ENCODE results near the gene NR1H3. TPM values are rescaled to one million over a fixed set of nuclear protein-coding genes. Genes with fewer than 3 reads are reported as not detected.
A peak's percentile ranks its signal among the peaks of the same experiment; 100 is the strongest.

Gene NR1H3
- total RNA-seq, 6 donors from 2014 or later = 37.3 to 367 (median 49.2) TPM

DNA sequence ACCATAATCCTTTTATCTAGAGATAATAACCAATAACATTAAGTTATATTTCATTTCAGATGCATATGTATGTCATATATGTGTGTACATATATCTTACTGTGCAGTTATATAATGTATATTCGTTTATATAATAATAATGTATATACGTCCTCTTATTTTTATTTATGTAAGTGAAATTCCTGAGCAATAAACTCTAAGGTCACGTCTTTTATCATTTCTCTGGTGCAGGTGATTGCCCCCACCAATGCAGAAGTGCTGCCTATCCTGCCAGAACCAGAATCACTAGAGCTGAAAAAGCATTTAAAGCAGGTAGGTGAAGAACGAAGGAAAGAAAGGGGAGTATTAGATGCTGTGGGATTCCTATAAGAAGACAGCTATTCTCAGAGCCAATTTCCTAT lies 21.0 kb downstream of the NR1H3 start:
- Histone ChIP-seq H3K27me3 (no peaks in the 10 kb centered on the region), H3K36me3 (peaks cover 59 to 100% (median 96%) of the 10 kb centered on the region in 4 donors), H3K4me1 (peaks cover 0 to 3% (median 0%) of the 10 kb centered on the region in 4 donors), H3K4me3 (no peak overlapping the region), H3K9me3 (no peaks in the 10 kb centered on the region), H3K27ac (no peak overlapping the region)
- no peak for TF ChIP-seq POLR2AphosphoS5 (IDR thresholded peaks at IDR 0.05)
- no peak for TF ChIP-seq EP300 (IDR thresholded peaks at IDR 0.05)
- TF ChIP-seq POLR2A (IDR thresholded peaks at IDR 0.05) = no peak
- TF ChIP-seq, protein P1, sequence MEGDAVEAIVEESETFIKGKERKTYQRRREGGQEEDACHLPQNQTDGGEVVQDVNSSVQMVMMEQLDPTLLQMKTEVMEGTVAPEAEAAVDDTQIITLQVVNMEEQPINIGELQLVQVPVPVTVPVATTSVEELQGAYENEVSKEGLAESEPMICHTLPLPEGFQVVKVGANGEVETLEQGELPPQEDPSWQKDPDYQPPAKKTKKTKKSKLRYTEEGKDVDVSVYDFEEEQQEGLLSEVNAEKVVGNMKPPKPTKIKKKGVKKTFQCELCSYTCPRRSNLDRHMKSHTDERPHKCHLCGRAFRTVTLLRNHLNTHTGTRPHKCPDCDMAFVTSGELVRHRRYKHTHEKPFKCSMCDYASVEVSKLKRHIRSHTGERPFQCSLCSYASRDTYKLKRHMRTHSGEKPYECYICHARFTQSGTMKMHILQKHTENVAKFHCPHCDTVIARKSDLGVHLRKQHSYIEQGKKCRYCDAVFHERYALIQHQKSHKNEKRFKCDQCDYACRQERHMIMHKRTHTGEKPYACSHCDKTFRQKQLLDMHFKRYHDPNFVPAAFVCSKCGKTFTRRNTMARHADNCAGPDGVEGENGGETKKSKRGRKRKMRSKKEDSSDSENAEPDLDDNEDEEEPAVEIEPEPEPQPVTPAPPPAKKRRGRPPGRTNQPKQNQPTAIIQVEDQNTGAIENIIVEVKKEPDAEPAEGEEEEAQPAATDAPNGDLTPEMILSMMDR (IDR thresholded peaks at IDR 0.05) = no peak
- 91 to 96% methylated on average over 4 of the region's 4 CpGs for WGBS, 2 donors
- ATAC-seq (ENCODE audit: low FRiP score in 2 of 2) = no peak
- no peak for DNase-seq

DNA sequence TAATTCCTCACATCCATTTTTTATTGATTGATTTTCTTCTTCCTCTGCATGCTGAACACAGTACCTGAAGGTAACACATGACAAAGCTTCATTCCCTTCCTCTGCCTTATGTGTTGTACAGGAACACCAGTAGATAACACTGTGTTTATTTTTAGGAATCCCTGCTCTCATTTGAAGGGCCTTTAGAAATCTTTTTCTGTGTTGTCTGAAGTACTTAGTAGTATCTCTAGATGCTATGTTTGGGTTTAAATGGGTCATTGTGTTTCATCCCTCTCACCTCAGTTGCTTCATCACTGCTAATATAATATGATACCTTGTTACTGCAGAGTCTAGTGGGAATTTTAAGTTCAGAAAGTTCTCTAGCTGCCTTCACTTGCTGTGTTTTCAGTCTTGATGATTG lies 22.3 kb downstream of the NR1H3 start:
- no peaks in the 10 kb centered on the region for H3K9me3 ChIP-seq
- no peaks in the 10 kb centered on the region for H3K27me3 ChIP-seq
- H3K27ac ChIP-seq = no peak overlapping the region
- peaks cover 73 to 100% (median 98%) of the 10 kb centered on the region in 4 donors for H3K36me3 ChIP-seq
- peaks cover 0 to 3% (median 0%) of the 10 kb centered on the region in 4 donors for H3K4me1 ChIP-seq
- ATAC-seq (ENCODE audit: low FRiP score in 2 of 2) (no peak), DNase-seq (no peak)
- TF ChIP-seq POLR2AphosphoS5 (IDR thresholded peaks at IDR 0.05) (no peak), POLR2A (IDR thresholded peaks at IDR 0.05) (no peak), EP300 (IDR thresholded peaks at IDR 0.05) (no peak)
- TF ChIP-seq, protein P1 (IDR thresholded peaks at IDR 0.05) = no peak
- no peak overlapping the region for H3K4me3 ChIP-seq

DNA sequence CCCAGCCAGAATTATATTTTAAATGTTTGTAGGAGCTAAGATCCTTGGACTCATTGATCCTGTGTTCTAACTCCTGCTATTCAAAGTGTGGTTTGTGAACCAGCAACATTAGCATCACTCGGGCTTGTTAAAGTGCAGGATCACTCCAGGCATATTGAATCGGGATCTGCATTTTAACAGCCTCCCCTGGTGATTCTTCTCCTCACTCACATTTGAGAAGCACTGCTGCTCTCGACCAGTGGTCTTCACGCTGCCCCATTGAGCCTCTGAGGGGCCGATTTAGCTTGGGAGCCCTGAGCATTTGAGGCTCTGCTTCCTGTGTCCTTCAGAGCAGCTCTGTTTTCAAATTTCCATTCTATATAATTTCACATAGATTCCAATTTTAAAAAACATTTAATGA lies 23.1 kb downstream of the NR1H3 start:
- Histone ChIP-seq H3K27me3 (no peaks in the 10 kb centered on the region), H3K36me3 (peaks cover 76 to 100% (median 97%) of the 10 kb centered on the region in 4 donors), H3K27ac (no peak overlapping the region), H3K4me3 (no peak overlapping the region), H3K9me3 (no peaks in the 10 kb centered on the region), H3K4me1 (peaks cover 0 to 3% (median 0%) of the 10 kb centered on the region in 4 donors)
- DNase-seq (no peak), ATAC-seq (ENCODE audit: low FRiP score in 2 of 2) (no peak)
- TF ChIP-seq POLR2AphosphoS5 (IDR thresholded peaks at IDR 0.05) (no peak), EP300 (IDR thresholded peaks at IDR 0.05) (no peak), POLR2A (IDR thresholded peaks at IDR 0.05) (no peak)
- TF ChIP-seq, protein P1 (IDR thresholded peaks at IDR 0.05) = no peak
- 83 to 84% methylated on average over 5 of the region's 5 CpGs for WGBS, 2 donors

DNA sequence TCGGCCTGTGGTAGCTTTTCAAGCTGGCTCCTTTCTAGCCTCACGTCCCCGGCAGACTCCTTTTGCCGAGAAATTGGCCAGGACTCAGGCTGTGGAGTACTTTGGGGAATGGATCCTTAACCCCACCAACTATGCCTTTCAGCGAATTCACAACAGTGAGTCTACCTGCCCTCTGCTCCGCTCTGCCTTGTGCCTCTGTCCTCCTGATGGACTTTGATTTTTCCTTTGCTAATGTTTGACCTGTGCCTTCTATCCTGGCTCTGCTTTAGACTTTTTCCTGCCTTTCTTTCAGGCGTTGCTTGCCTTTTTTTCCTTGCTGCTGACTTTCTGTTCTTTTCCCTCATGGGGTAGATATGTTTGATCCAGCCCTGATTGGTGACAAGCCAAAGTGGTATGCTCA lies 24.7 kb downstream of the NR1H3 start:
- H3K36me3 ChIP-seq = peaks cover 83 to 100% (median 97%) of the 10 kb centered on the region in 4 donors
- no peaks in the 10 kb centered on the region for H3K9me3 ChIP-seq
- DNase-seq = no peak
- H3K4me3 ChIP-seq = no peak overlapping the region
- no peak for ATAC-seq (ENCODE audit: low FRiP score in 2 of 2)
- WGBS, 2 donors = 93 to 94% methylated on average over 7 of the region's 7 CpGs
- H3K27ac ChIP-seq = no peak overlapping the region
- no peaks in the 10 kb centered on the region for H3K4me1 ChIP-seq
- TF ChIP-seq, protein P1 (IDR thresholded peaks at IDR 0.05) = no peak
- no peak for TF ChIP-seq POLR2A (IDR thresholded peaks at IDR 0.05)
- TF ChIP-seq EP300 (IDR thresholded peaks at IDR 0.05) = no peak
- TF ChIP-seq POLR2AphosphoS5 (IDR thresholded peaks at IDR 0.05) = no peak
- H3K27me3 ChIP-seq = no peaks in the 10 kb centered on the region

DNA sequence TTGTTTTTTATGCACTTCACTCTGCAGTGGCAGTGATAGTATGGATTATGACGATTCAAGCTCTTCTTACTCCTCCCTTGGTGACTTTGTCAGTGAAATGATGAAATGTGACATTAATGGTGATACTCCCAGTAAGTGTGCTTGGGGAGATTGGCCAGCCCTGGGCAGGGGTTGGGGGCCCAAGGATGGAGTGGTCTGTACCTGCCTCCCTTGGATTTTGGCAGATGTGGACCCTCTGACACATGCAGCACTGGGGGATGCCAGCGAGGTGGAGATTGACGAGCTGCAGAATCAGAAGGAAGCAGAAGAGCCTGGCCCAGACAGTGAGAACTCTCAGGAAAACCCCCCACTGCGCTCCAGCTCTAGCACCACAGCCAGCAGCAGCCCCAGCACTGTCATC lies 26.4 kb downstream of the NR1H3 start:
- Histone ChIP-seq H3K9me3 (no peaks in the 10 kb centered on the region), H3K27me3 (no peaks in the 10 kb centered on the region), H3K36me3 (peaks cover 81 to 100% (median 98%) of the 10 kb centered on the region in 4 donors), H3K27ac (no peak overlapping the region), H3K4me1 (no peaks in the 10 kb centered on the region), H3K4me3 (no peak overlapping the region)
- DNase-seq = no peak
- ATAC-seq (ENCODE audit: low FRiP score in 2 of 2) = peak in 1 of 2 donors; percentile 20
- 90 to 99% methylated on average over 4 of the region's 4 CpGs for WGBS, 2 donors
- no peak for TF ChIP-seq EP300 (IDR thresholded peaks at IDR 0.05)
- no peak for TF ChIP-seq POLR2AphosphoS5 (IDR thresholded peaks at IDR 0.05)
- TF ChIP-seq, protein P1 (IDR thresholded peaks at IDR 0.05) = no peak
- TF ChIP-seq POLR2A (IDR thresholded peaks at IDR 0.05) = no peak

Data from upper lobe of left lung (tissue), 6 donors.